Neural progenitor cell (in vitro differentiated cells): ENCODE results near the gene RSAD2. TPM values are rescaled to one million over a fixed set of nuclear protein-coding genes. Genes with fewer than 3 reads are reported as not detected.

Experiments
- DNase-seq: peaks from one replicate; pipeline ENCODE4 v3.0.0-alpha.2; 2016; ENCODE audit warnings: low spot score
- H2AFZ ChIP-seq: fragments of 200-600 bp; sonication (generic); replicated peaks from 2 replicates; pipeline ENCODE4 v1.6.1; 2016; ENCODE audit warnings: antibody characterized with exemption
- H3F3A ChIP-seq: fragments of 200-600 bp; sonication (generic); 2 replicates; pipeline ENCODE4 v1.6.1; 2016; ENCODE audit warnings: antibody characterized with exemption, low read depth
- H3K27ac ChIP-seq: fragments of 200-600 bp; sonication (generic); 2 replicates; pipeline ENCODE4 v1.5.1; 2016; ENCODE audit warnings: mild to moderate bottlenecking
- H3K27me3 ChIP-seq: fragments of 200-600 bp; sonication (generic); 2 replicates; pipeline ENCODE4 v1.6.1; 2016; ENCODE audit warnings: mild to moderate bottlenecking, moderate library complexity
- H3K36me3 ChIP-seq: fragments of 200-600 bp; sonication (generic); 2 replicates; pipeline ENCODE4 v1.5.1; 2016
- H3K4me1 ChIP-seq: fragments of 200-600 bp; sonication (generic); 2 replicates; pipeline ENCODE4 v1.6.1; 2016; ENCODE audit warnings: mixed run types
- H3K4me2 ChIP-seq: fragments of 200-600 bp; sonication (generic); 2 replicates; pipeline ENCODE4 v1.6.1; 2016
- H3K4me3 ChIP-seq: fragments of 200-600 bp; sonication (generic); 2 replicates; pipeline ENCODE4 v1.5.1; 2016
- H3K79me2 ChIP-seq: fragments of 200-600 bp; sonication (generic); 2 replicates; pipeline ENCODE4 v1.6.1; 2016; ENCODE audit warnings: low read depth
- H3K9ac ChIP-seq: fragments of 200-600 bp; sonication (generic); 2 replicates; pipeline ENCODE4 v1.6.1; 2016
- H3K9me3 ChIP-seq: fragments of 200-600 bp; sonication (generic); 2 replicates; pipeline ENCODE4 v1.5.1; 2016; ENCODE audit warnings: low read depth
- H4K20me1 ChIP-seq: fragments of 200-600 bp; sonication (generic); 2 replicates; pipeline ENCODE4 v1.6.1; 2016; ENCODE audit warnings: low read depth
- H3K27ac Mint-ChIP-seq: 3 replicates; pipeline ENCODE4 v1.8.0; 2021; ENCODE audit warnings: mixed read lengths
- H3K27me3 Mint-ChIP-seq: 2 replicates; pipeline ENCODE4 v1.8.0; 2022; ENCODE audit warnings: low read depth, mild to moderate bottlenecking, inconsistent platforms, moderate library complexity, mixed read lengths; ENCODE audit not compliant: insufficient read depth
- H3K36me3 Mint-ChIP-seq: 3 replicates; pipeline ENCODE4 v1.8.0; 2021; ENCODE audit warnings: mixed read lengths
- H3K4me1 Mint-ChIP-seq: 3 replicates; pipeline ENCODE4 v1.8.0; 2021; ENCODE audit warnings: mixed read lengths
- H3K4me3 Mint-ChIP-seq: 3 replicates; pipeline ENCODE4 v1.8.0; 2021; ENCODE audit warnings: mild to moderate bottlenecking, moderate library complexity, mixed read lengths
- H3K9me3 Mint-ChIP-seq: 3 replicates; pipeline ENCODE4 v1.8.0; 2020; ENCODE audit warnings: mixed read lengths
- EZH2 ChIP-seq: fragments of 200-600 bp; sonication (generic); IDR thresholded peaks from 2 replicates; pipeline ENCODE4 v1.6.1; 2017; ENCODE audit warnings: antibody characterized with exemption, mild to moderate bottlenecking, moderate library complexity
- EZH2phosphoT487 ChIP-seq: fragments of 200-600 bp; sonication (generic); IDR thresholded peaks from 2 replicates; pipeline ENCODE4 v1.6.1; 2017; ENCODE audit warnings: antibody characterized with exemption
- total RNA-seq: library from RNA; depleted of rRNA; stranded (reverse); fragments of >200 nt; gene quantifications from 2 replicates; pipeline ENCODE4 v1.2.3, GENCODE V29; 2015; ENCODE audit warnings: low replicate concordance
- TF ChIP-seq, protein P1 (sequence below): fragments of 200-600 bp; sonication (generic); IDR thresholded peaks from 2 replicates; pipeline ENCODE4 v1.5.1; 2017; ENCODE audit warnings: antibody characterized with exemption, mild to moderate bottlenecking

The RSAD2 gene
- total RNA-seq, 1 donor from 2014 or later: not detected

DNA sequence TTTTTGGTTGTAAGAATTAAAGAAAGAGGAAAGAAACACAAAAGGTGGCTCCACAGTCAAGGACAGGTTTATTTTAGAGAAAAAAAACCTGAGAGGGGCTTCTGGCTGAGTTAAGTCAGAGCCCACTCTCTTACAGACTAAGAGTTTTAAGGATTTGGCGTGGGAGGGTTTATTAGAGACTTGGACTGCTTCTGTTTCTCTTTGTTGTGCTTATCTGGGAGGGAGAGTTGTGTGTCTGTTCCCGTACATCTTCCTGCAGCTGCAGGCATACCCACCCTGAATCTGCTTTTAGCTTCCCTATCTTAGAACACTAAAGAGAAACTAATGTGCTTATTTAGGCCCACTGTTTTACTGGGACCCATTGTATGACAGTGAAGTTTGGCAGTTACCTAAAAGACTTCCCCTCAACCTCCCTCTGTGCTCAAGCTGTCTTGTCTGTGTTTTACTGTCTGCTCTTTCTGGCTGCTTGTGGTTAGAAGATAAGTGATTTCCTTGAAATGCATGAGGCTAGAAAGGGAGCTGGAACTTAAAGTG lies 2.7 kb downstream of the RSAD2 start:
- no peak overlapping the region for H3K27ac Mint-ChIP-seq
- H3K4me1 Mint-ChIP-seq: no peaks in the 10 kb centered on the region
- Histone ChIP-seq H4K20me1 (no peaks in the 10 kb centered on the region), H3K27ac (no peak overlapping the region), H3K9me3 (no peaks in the 10 kb centered on the region), H2AFZ (no peak overlapping the region), H3K4me2 (no peak overlapping the region), H3K79me2 (no peaks in the 10 kb centered on the region), H3K4me3 (no peak overlapping the region), H3K27me3 (no peaks in the 10 kb centered on the region), H3F3A (no peaks in the 10 kb centered on the region), H3K4me1 (no peaks in the 10 kb centered on the region), H3K36me3 (no peaks in the 10 kb centered on the region), H3K9ac (no peak overlapping the region)
- TF ChIP-seq EZH2phosphoT487 (no peak), EZH2 (no peak)
- TF ChIP-seq, protein P1, sequence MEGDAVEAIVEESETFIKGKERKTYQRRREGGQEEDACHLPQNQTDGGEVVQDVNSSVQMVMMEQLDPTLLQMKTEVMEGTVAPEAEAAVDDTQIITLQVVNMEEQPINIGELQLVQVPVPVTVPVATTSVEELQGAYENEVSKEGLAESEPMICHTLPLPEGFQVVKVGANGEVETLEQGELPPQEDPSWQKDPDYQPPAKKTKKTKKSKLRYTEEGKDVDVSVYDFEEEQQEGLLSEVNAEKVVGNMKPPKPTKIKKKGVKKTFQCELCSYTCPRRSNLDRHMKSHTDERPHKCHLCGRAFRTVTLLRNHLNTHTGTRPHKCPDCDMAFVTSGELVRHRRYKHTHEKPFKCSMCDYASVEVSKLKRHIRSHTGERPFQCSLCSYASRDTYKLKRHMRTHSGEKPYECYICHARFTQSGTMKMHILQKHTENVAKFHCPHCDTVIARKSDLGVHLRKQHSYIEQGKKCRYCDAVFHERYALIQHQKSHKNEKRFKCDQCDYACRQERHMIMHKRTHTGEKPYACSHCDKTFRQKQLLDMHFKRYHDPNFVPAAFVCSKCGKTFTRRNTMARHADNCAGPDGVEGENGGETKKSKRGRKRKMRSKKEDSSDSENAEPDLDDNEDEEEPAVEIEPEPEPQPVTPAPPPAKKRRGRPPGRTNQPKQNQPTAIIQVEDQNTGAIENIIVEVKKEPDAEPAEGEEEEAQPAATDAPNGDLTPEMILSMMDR: no peak
- DNase-seq: no peak
- no peaks in the 10 kb centered on the region for H3K36me3 Mint-ChIP-seq
- no peak overlapping the region for H3K4me3 Mint-ChIP-seq
- H3K27me3 Mint-ChIP-seq: peaks cover 2% of the 10 kb centered on the region
- peaks cover 9% of the 10 kb centered on the region for H3K9me3 Mint-ChIP-seq

DNA sequence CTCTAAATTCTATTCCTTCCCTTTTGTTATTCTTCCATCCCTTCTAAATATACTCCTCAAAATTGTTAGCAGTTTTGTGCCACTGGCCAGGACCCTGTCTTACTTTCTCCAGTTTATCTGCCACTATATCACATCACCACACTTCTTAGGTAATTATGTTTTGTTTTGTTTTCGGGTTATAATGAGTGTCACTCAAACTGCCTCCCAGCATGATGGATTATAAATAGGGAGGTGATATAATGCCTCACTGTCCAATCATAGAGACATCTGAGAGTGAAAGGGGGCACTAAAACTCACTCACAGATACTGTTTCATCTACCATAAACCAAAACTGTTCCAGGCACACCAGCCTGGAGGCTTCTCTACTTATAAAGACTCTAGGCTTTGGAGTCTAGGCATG lies 3.5 kb downstream of the RSAD2 start:
- no peak for DNase-seq
- no peak overlapping the region for H3K27ac Mint-ChIP-seq

DNA sequence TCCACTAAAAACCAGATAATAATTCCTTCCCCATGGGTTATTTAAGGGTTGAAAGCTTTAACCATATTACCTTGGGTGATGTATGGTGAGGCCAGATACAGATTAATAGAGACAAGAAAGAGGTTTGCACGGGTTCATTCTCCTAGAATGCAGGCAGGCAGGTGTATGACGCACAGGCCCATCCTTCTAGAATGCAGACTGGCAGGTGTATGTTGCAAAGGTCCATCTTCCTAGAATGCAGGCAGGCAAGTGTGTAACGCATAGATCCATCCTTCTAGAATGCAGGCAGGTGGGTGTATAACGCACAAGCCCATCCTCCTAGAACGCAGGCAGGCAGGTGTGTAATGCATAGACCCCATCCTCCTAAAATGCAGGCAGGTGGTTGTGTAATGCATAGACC lies 3.9 kb downstream of the RSAD2 start:
- H3K9me3 ChIP-seq: no peaks in the 10 kb centered on the region
- peaks cover 2% of the 10 kb centered on the region for H3K27me3 Mint-ChIP-seq

More for the DNA sequence above, 3.5 kb downstream of the RSAD2 start:
- no peaks in the 10 kb centered on the region for H4K20me1 ChIP-seq
- H3K4me1 ChIP-seq: no peaks in the 10 kb centered on the region
- H3K4me3 ChIP-seq: no peak overlapping the region
- Mint-ChIP-seq H3K27me3 (peaks cover 2% of the 10 kb centered on the region), H3K9me3 (peaks cover 9% of the 10 kb centered on the region), H3K36me3 (no peaks in the 10 kb centered on the region), H3K4me1 (no peaks in the 10 kb centered on the region), H3K4me3 (no peak overlapping the region)
- no peaks in the 10 kb centered on the region for H3K9me3 ChIP-seq
- no peak overlapping the region for H3K4me2 ChIP-seq
- no peaks in the 10 kb centered on the region for H3K79me2 ChIP-seq
- no peak overlapping the region for H3K9ac ChIP-seq
- H3K36me3 ChIP-seq: no peaks in the 10 kb centered on the region
- TF ChIP-seq, protein P1: no peak
- no peaks in the 10 kb centered on the region for H3K27me3 ChIP-seq
- H3K27ac ChIP-seq: no peak overlapping the region
- no peaks in the 10 kb centered on the region for H3F3A ChIP-seq
- no peak overlapping the region for H2AFZ ChIP-seq

More for the DNA sequence above, 3.9 kb downstream of the RSAD2 start:
- no peak for DNase-seq
- H3K27me3 ChIP-seq: no peaks in the 10 kb centered on the region
- H2AFZ ChIP-seq: no peak overlapping the region
- no peak overlapping the region for H3K27ac ChIP-seq
- H3K4me1 ChIP-seq: no peaks in the 10 kb centered on the region
- no peak overlapping the region for H3K4me2 ChIP-seq
- no peak overlapping the region for H3K9ac ChIP-seq
- Mint-ChIP-seq H3K9me3 (peaks cover 9% of the 10 kb centered on the region), H3K27ac (no peak overlapping the region), H3K4me1 (no peaks in the 10 kb centered on the region), H3K4me3 (no peak overlapping the region), H3K36me3 (no peaks in the 10 kb centered on the region)
- H3K4me3 ChIP-seq: no peak overlapping the region
- no peak for TF ChIP-seq EZH2
- TF ChIP-seq EZH2phosphoT487: no peak
- TF ChIP-seq, protein P1: no peak
- H3K79me2 ChIP-seq: no peaks in the 10 kb centered on the region
- no peaks in the 10 kb centered on the region for H3K36me3 ChIP-seq
- H3F3A ChIP-seq: no peaks in the 10 kb centered on the region
- no peaks in the 10 kb centered on the region for H4K20me1 ChIP-seq
